Type B pancreatic cell (in vitro differentiated cells): ENCODE data around the gene NUDT11. TPM values are rescaled to one million over a fixed set of nuclear protein-coding genes. Genes with fewer than 3 reads are reported as not detected.

Experiments
- DNase-seq: peaks from one replicate; pipeline ENCODE4 v3.0.0; 2021; ENCODE audit warnings: mixed read lengths; ENCODE audit not compliant: unreplicated experiment; ENCODE audit errors: extremely low spot score
- H3K27ac Mint-ChIP-seq: 2 replicates; pipeline ENCODE4 v1.8.0; 2021; ENCODE audit warnings: mild to moderate bottlenecking, mixed read lengths
- H3K27me3 Mint-ChIP-seq: 2 replicates; pipeline ENCODE4 v1.8.0; 2021; ENCODE audit warnings: mixed read lengths
- H3K36me3 Mint-ChIP-seq: 2 replicates; pipeline ENCODE4 v1.8.0; 2021; ENCODE audit warnings: mixed read lengths
- H3K4me1 Mint-ChIP-seq: one replicate; pipeline ENCODE4 v1.8.0; 2021; ENCODE audit warnings: mixed read lengths; ENCODE audit not compliant: unreplicated experiment
- H3K4me3 Mint-ChIP-seq: 2 replicates; pipeline ENCODE4 v1.8.0; 2021; ENCODE audit warnings: mild to moderate bottlenecking, mixed read lengths
- H3K9me3 Mint-ChIP-seq: 2 replicates; pipeline ENCODE4 v1.8.0; 2021; ENCODE audit warnings: mixed read lengths
- total RNA-seq: library from RNA; stranded (reverse); gene quantifications from 2 replicates; pipeline ENCODE4 v1.2.1, GENCODE V29; 2021; ENCODE audit warnings: low replicate concordance
- TF ChIP-seq, protein P1 (sequence below): fragments of 200-600 bp; sonication (generic); conservative IDR thresholded peaks from 2 replicates; pipeline ENCODE4 v1.5.0; 2021; ENCODE audit warnings: antibody characterized with exemption, mild to moderate bottlenecking

NUDT11 gene
- total RNA-seq, 1 donor from 2014 or later, result 19.3 TPM

DNA sequence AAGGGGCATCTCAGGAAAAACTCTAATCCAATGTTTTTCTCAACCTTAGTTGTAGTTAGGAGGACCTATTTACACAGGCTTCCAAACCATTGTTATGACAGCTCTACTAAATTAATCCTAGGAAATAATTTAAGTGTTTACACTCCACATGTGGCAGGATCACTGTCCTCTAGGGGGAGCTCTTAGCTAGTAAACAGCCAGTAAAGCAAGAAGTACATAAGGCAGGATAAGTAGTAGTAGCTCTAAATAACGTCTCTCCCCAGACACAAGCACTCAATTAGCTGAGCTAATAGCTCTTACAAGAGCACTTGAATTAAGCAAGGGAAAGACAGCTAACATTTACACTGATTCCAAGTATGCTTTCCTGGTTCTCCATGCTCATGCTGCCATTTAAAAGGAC lies 37.3 kb downstream of the NUDT11 start:
- Mint-ChIP-seq H3K9me3 (no peaks in the 10 kb centered on the region), H3K4me1 (no peaks in the 10 kb centered on the region), H3K36me3 (no peaks in the 10 kb centered on the region), H3K27ac (no peak overlapping the region), H3K27me3 (no peaks in the 10 kb centered on the region), H3K4me3 (no peak overlapping the region)
- DNase-seq, result no peak
- TF ChIP-seq, protein P1, sequence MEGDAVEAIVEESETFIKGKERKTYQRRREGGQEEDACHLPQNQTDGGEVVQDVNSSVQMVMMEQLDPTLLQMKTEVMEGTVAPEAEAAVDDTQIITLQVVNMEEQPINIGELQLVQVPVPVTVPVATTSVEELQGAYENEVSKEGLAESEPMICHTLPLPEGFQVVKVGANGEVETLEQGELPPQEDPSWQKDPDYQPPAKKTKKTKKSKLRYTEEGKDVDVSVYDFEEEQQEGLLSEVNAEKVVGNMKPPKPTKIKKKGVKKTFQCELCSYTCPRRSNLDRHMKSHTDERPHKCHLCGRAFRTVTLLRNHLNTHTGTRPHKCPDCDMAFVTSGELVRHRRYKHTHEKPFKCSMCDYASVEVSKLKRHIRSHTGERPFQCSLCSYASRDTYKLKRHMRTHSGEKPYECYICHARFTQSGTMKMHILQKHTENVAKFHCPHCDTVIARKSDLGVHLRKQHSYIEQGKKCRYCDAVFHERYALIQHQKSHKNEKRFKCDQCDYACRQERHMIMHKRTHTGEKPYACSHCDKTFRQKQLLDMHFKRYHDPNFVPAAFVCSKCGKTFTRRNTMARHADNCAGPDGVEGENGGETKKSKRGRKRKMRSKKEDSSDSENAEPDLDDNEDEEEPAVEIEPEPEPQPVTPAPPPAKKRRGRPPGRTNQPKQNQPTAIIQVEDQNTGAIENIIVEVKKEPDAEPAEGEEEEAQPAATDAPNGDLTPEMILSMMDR, result peak; percentile 63

DNA sequence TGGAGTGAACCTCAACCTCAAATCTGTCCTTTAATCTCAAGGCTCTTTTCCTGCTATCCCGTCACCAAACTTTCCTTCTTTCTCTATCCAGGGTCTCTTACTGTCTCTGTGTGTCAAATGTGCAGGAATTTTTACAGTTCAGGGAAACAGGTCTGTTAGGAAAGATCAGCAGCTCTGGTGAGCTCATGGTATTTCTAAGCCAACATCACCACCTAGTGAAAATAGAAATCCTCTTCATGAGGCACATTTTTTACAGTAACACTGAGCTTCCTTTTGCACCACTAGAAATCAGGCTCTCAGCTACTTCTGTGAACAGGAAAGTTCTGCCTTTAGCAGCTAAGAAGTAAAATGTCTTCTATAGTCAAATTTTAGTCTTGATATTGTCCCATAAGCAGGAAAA lies 39.6 kb downstream of the NUDT11 start:
- H3K4me3 Mint-ChIP-seq, result no peak overlapping the region
- TF ChIP-seq, protein P1, result peak; percentile 35
- no peak overlapping the region for H3K27ac Mint-ChIP-seq
- H3K4me1 Mint-ChIP-seq, result no peaks in the 10 kb centered on the region
- H3K9me3 Mint-ChIP-seq, result no peaks in the 10 kb centered on the region
- H3K27me3 Mint-ChIP-seq, result no peaks in the 10 kb centered on the region
- H3K36me3 Mint-ChIP-seq, result no peaks in the 10 kb centered on the region
- no peak for DNase-seq

DNA sequence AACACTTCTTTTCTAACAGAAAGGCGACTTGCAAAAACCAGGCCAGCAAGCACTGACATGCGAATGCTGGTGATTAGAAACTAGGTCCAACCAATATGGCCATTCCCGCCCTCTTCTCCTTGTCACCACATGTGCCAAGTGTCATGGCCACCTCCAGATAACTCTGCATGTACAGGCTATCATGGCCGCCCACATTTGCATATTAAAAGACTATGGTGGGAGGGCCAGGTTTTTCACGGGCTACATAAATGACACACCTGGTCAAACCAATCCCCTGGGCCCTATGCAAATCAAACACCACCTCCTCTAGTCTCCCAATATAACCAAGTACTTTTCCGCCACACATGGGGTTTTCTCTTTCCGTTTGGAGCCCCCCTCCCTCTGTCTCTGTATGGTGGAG lies 40.1 kb downstream of the NUDT11 start:
- no peak overlapping the region for H3K4me3 Mint-ChIP-seq
- TF ChIP-seq, protein P1, result no peak
- H3K27me3 Mint-ChIP-seq, result no peaks in the 10 kb centered on the region
- no peaks in the 10 kb centered on the region for H3K9me3 Mint-ChIP-seq
- DNase-seq, result no peak
- H3K4me1 Mint-ChIP-seq, result no peaks in the 10 kb centered on the region
- no peak overlapping the region for H3K27ac Mint-ChIP-seq
- H3K36me3 Mint-ChIP-seq, result no peaks in the 10 kb centered on the region

GRCh38 chrX:51440365-51440764 lies 56.0 kb downstream of the NUDT11 start:
- Mint-ChIP-seq H3K36me3 (no peaks in the 10 kb centered on the region), H3K27me3 (no peaks in the 10 kb centered on the region), H3K9me3 (peaks cover 9% of the 10 kb centered on the region), H3K4me3 (no peak overlapping the region), H3K4me1 (no peaks in the 10 kb centered on the region), H3K27ac (no peak overlapping the region)
- TF ChIP-seq, protein P1, result no peak
- DNase-seq, result no peak

Other genes starting within 250 kb of the NUDT11 start
- 0.43 and 10.4 TPM in 2 replicates for gene NUDT10, start 163.8 kb downstream of the NUDT11 start, total RNA-seq
- gene CENPVL3, start 122.3 kb upstream of the NUDT11 start, total RNA-seq, result 2.1 and 2.9 TPM in 2 replicates
- gene CENPVL2, start 186.2 kb upstream of the NUDT11 start, total RNA-seq, result 0.33 and 0.85 TPM in 2 replicates
- gene CENPVL1, start 213.9 kb upstream of the NUDT11 start, total RNA-seq, result 0.33 and 0.85 TPM in 2 replicates
- gene GSPT2, start 246.8 kb upstream of the NUDT11 start, total RNA-seq, result 18.8 and 19.2 TPM in 2 replicates